ENCODE data around the gene EEPD1.

GRCh38 chr7:36141351-36141750, 11.7 kb upstream of the EEPD1 start:
- TF ChIP-seq POLR2A (IDR thresholded peaks at IDR 0.05; ENCODE audit: low read depth, low read length), result no peak
- no peak for TF ChIP-seq CTCF (IDR thresholded peaks at IDR 0.05; ENCODE audit: extremely low read depth in 1 of 2, insufficient read depth in 1 of 2, low read depth in 1 of 2, low read length in 2 of 2)
- TF ChIP-seq POLR2AphosphoS5 (IDR thresholded peaks at IDR 0.05; ENCODE audit: insufficient read depth, low read depth, low read length), result no peak
- no peak for TF ChIP-seq EZH2 (IDR thresholded peaks at IDR 0.05; ENCODE audit: borderline replicate concordance, low read depth, low read length, severe bottlenecking)
- TF ChIP-seq, protein P1, sequence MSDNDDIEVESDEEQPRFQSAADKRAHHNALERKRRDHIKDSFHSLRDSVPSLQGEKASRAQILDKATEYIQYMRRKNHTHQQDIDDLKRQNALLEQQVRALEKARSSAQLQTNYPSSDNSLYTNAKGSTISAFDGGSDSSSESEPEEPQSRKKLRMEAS (IDR thresholded peaks at IDR 0.05; ENCODE audit: insufficient read depth, insufficient read length), result no peak
- TF ChIP-seq JUN (IDR thresholded peaks at IDR 0.05; ENCODE audit: borderline replicate concordance, insufficient read depth, insufficient read length, low read depth), result no peak
